Stimulated activated CD4-positive, alpha-beta T cell treated with anti-CD3 and anti-CD28 coated beads, Interleukin-4, amount 100 ng/mL, for 24 hours (primary cell): ENCODE results near the gene SMTNL1.

Experiments used
- DNase-seq: peaks from one replicate; pipeline ENCODE4 v3.0.0-alpha.2; 2020

SMTNL1 gene

DNA sequence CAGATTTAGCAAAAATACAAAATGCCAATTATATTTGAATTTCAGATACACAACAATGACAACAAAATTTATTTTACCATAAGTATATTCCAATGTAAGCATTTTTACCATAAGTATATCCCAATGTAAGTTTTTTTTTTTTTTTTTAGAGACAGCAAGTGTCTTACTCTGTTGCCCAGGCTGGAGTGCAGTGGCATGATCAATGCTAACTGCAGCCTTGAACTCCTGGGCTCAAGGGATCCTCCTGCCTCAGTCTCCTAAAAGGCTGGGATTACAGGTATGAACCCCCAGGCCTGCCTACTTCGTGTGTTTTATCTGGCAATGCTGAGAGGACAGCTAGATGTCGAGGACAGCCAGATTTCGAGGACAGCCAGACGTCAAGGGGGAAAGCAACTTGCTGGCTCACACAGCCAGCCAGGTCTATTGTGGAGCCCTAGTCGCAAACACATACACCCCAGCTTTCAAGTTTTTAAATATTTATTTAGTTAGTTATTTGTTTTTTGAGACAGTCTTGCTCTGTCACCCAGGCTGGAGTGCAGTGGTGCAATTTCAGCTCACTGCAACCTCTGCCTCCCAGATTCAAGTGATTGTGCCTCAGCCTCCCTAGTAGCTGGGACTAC lies 59.0 kb downstream of the SMTNL1 start:
- DNase-seq = no peak

DNA sequence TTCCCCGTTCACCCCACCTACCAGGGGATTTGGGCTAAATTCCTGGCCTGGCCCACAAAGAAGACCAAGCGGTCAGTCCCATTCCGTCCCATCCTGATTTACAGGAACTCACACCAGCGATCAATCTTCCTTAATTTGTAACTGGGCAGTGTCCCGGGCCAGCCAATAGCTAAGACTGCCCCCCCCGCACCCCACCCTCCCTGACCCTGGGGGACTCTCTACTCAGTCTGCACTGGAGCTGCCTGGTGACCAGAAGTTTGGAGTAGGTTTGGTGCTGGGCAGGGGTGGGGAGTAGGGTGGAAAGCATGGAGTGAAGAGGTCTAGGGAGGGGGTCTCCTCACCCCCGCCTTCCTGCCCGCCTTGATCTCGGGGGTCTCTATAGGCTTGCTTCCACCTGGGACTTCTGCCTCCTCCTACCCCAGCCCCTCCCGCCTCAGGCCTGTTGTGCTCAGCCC lies 60.1 kb downstream of the SMTNL1 start, which contains the start of gene SERPING1:
TSS of gene SERPING1 (plus strand) at position 225 of the 455 bp plus-strand sequence. CDS start 586 bp downstream, outside the sequence.
- no peak for DNase-seq

DNA sequence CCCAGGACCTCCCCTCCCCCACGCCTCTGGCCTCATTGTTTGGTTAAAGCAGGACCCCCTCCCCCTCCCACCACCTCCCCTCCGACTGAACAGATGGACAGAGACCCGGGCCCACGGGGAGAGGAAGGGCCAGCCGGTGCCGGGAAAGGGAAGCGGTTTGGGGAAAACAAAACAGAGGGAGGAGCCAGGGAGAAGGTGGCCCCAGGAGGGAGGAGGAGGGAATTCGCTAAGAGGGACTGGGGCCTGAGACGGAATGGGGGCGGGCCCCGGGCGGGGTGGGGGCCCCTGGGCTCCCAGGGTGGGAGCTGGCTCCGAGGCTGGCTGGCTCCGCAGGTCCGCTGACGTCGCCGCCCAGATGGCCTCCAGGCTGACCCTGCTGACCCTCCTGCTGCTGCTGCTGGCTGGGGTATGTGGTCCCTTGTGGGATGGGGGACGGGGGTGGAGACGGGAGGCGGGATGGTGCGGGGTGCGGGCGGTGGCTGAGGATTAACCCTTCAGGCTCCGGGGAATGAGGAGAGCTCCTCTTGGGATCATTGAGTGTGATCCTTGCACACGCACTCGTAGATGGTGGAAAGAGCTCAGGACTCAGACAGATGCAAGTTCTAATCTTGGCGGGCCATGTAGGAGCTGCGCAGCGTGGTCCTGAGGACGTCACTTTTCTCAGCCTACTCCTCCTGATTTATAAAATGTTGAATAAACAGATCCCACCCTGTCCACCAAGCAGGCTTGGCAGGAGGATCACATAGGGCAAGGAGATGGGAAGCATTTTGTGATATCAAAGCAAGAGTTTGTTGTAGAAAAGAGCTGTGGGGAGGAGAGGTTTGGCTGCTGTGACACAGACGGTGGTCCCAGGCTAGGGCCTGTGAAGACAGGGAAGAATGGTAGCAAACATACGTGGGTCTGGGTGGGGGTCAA lies 60.8 kb downstream of the SMTNL1 start:
- no peak for DNase-seq

DNA sequence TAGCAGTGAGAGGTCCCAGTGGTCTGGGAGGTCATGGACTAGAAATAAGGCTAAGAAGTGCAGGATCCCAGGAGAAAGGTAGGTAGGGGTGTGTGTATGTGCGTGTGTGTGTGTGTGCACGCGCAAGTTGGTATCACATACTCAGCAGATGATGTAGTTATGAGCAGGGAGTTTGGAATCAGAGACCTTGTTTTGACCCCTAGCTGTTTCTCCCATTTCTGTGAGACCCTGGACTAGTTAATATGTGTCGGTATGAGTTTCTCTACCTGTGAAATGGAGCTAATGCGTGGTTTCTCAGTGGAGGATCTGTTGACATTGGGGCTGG lies 61.4 kb downstream of the SMTNL1 start:
- DNase-seq = no peak

DNA sequence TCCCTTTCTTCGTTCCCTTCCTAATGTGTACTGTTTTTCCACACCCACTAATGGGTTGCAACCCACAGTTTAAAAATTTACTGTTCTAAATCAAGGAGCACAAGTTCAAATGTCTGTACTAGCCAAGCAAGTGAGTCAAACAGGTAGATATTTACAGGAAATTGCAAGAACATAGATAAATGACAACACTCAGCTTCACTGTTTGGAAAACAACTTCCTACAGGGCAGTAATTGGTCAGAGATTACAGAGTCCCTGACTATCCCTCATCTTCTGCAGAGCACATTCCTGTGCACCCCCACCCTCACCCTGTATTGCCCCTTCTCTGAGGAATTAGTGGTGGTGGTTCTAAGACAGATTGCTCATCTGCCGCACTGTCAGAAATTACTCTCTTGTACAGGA lies 62.0 kb downstream of the SMTNL1 start:
- DNase-seq = no peak
